SH-SY5Y (cell line): ENCODE measurements around the gene PCDH9.

ENCODE experiments used
- GATA2 ChIP-seq: IDR thresholded peaks from 2 replicates; pipeline ENCODE4 v1.6.1; 2011; ENCODE audit warnings: mild to moderate bottlenecking, low read depth, low read length
- GATA3 ChIP-seq: IDR thresholded peaks from 2 replicates; pipeline ENCODE4 v1.6.1; 2011; ENCODE audit warnings: low read depth, mild to moderate bottlenecking, low read length, moderate library complexity

DNA sequence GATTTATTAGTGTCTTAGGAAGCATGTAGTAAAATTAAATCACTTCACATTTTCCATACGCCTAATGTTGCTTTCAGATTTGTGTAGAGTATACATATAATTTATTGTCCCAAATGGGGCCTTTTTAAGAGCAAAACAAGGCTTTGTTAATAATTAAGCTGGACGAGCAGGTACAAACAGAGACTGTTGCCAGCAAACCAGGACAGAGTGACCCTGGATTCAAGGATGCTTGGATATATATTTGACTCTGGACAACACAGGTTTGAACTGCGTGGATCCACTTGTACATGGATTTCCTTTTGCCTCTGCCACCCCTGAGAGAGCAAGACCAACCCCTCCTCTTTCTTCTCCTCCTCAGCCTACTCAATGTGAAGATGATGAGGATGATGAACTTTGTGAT lies 454.9 kb downstream of the PCDH9 start:
- no peak for TF ChIP-seq GATA3
- no peak for TF ChIP-seq GATA2
